A375 (cell line): ENCODE measurements around the gene NOM1. TPM values are rescaled to one million over a fixed set of nuclear protein-coding genes. Genes with fewer than 3 reads are reported as not detected.

Experiments
- total RNA-seq: library from RNA; depleted of rRNA; stranded (reverse); fragments of >200 nt; shearing (Covaris generic); gene quantifications from 2 replicates; pipeline ENCODE4 v1.2.3, GENCODE V29; 2014; rRNA removed

Gene NOM1
- total RNA-seq, result 38.1 and 41.2 TPM in 2 replicates

DNA sequence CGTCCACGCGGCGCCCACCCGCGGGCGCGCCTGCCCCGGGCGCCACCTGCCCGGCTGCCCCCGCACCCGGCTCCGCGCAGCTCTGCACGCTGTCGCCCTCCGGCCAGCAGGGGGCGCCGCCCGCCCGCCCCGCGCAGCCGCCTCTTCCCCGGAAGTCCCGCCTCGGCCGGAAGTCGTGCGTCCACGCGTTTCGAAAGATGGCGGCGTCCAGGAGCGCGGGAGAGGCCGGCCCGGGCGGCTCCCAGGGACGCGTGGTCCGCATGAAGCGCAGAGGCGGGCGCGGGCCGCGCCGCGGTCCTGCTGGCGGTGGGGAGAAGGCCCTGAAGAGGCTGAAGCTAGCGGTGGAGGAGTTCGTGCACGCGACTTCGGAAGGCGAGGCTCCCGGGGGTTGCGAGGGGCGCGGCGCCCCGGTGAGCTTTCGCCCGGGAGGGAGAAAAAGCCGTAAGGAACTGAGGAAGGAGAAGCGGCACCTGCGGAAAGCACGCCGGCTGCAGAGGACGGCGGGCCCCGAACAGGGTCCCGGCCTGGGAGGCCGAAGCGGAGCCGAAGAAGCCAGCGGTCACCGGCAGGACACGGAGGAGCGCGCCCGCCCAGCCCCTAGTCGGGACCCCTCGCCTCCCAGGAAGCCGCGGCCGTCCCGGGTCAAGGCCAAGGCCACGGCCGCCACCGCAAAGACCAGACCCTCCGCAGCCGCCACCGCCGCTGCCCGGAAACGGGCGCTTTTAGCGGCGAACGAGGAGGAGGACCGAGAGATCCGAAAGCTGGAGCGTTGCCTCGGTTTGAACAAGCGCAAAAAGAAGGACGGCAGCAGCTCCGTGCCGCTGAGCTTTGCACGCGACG is at the start of gene NOM1:
NOM1 (plus strand) TSS at position 172 of the 840 bp plus-strand sequence; CDS start at position 198, 26 bp downstream.

DNA sequence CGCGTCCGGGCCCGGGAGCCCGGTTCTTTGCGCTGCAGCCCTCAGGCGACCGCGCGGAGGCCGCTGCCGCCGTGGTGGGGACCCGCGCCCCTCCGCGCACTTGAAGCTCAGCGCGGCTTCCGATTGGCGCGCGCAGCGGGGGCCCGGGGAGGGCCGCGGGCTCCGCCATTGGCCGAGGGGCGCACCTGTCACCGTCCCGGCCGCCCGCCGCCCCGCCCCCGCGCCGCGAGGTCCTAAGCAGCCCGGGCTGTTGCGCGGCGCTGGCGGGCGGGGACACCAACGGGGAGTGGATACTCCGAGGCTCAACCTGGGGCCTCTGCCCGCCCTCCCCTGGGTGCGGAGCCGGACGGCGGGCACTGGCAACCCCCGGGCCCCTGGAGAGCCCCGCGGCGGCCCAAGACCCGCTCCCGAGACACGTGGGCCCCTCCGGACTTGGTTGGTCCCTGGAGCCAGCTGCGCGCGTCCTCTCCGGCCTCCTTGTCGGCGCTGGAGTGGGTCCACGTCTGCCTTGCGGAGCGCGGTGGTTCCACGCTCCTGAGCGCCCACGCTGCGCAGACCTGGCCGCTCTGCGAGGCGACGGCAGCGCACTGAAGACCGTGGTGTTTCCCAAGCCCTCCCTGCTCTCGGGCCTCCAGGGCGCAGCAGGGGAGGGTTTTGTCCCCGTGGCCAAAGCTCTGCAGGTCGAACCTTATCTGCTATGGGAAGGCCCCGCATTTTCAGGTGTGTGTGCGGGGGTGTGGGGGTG is 61.2 kb downstream of the NOM1 start, which contains the start of gene MNX1:
MNX1 (minus strand) TSS at position 76 of the 745 bp plus-strand sequence. CDS start 313 bp downstream, outside the sequence.

Other genes starting within 250 kb of the NOM1 start
- gene LMBR1, start 56.5 kb upstream of the NOM1 start, total RNA-seq, result 34.0 and 35.2 TPM in 2 replicates
- 1.8 and 3.2 TPM in 2 replicates for gene MNX1, start 61.0 kb downstream of the NOM1 start, total RNA-seq
- gene UBE3C, start 189.2 kb downstream of the NOM1 start, total RNA-seq, result 61.0 and 66.0 TPM in 2 replicates